Purkinje cell (primary cell): ENCODE data around the gene SMIM17. TPM values are rescaled to one million over a fixed set of nuclear protein-coding genes. Genes with fewer than 3 reads are reported as not detected.

Source experiments
- polyA plus RNA-seq: library from polyadenylated mRNA; unstranded; fragments of >200 nt; fragmentation: Nextera tagmentation; gene quantifications from 2 replicates; pipeline ENCODE4 v1.2.1, GENCODE V29; 2014

The SMIM17 gene
- polyA plus RNA-seq, result 3.7 TPM in 1 of 2 replicates, not detected in the other

DNA sequence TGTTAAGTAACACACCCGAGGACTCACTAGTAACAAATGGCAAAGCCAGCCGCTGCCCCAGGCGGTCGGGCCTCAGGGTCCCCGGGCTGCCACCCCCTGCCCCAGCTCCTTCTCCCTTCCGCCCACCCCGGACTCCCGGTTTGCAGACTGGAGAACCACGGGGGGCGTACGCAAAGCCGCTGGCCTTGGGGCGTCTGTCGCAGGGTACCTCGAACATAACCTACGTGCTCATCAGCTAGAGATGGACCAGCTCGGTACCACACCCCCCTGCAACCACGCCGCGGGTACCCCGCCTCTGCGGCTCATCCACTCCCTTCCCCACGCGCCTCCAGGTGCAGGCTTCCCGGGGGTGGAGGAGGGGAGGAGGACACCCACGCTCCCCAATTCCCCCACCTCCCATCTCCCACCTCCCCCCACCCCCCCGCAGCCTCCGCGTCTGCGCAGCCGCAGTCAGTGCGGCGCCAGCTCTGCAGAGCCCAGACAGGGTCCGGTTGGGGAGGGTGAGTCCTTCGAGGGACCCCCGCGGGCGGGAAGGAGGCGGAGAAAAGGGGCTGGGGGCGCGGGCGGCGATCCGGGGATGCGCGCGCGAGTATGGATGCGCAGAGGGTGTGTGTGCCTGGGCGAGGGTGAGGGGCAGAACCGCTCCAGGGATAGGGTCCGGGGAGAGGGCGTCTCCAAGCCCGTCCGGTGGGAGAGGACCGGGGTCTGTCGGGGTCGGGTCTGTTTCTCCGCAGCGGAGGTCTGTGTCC is at the start of gene SMIM17:
Gene SMIM17 (plus strand): TSS at position 449 of the 749 bp plus-strand sequence. CDS start 2,509 bp downstream, outside the sequence.

DNA sequence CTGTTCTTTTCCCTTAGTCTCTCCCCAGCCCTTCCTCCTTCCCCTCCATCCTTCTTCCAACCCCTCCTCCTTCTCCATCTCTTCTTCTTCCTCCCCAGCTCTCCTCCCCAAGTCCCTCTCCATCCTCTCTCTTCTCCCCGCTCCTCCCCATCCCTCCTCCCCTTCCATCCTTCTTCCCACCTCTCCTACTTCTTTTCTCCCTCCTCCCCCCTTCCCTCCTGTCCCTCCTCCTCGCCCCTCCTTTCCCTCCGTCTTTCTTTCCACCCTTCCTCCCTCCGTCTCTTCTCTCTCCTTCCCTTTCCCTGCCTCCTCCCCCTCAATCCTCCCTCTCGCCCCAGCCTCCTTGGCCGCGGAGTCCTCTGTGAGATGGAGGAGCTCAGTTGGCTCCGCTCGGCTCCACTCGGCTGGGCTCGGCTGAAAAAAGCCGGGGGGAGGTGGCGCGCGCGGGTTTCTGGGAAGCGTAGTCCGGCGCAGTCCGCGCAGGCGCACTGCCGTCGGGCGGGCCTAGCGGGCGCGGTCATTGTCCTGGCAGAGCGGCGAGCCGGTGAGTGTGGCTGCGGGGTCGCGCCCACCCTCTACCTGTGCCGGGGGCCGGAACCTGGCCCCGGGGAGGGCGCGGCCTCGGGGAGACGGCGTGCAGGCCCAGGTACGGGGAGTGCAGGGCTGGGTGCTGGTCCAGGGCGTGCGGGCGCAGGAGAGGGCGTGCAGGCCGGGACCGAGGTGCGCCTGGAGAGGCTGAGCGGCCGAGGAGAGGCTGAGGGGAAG is 48.0 kb upstream of the SMIM17 start, which contains the start of gene ZNF71:
Gene ZNF71 (plus strand): TSS at position 520 of the 765 bp plus-strand sequence. CDS start 6,257 bp downstream, outside the sequence.

DNA sequence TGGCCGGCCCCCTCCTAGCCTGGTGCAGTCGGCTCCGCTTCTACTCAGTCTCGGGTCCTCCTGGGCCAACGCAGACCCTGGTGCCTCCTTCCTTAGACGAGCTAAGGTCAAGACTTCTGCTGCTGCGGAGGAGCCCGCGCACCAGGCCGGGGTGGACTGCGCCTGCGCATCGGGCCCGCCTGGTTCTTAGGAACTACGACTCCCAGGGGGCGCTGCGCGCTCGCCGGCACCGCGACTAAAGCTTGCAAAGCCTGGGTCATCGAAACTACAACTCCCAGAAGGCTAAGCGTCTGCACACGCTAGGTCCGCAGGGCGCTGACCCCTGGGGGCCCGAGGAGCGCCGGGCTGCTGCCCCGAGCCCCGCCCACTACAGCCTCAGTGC is 28.6 kb downstream of the SMIM17 start, which contains the start of gene ZNF835:
Gene ZNF835 (minus strand): TSS at position 145 of the 382 bp plus-strand sequence. CDS start 6,559 bp downstream, outside the sequence.

Other genes with a start within 250 kb of the SMIM17 start
- 4.0 and 15.3 TPM in 2 replicates for gene ZNF582, start 249.6 kb upstream of the SMIM17 start, polyA plus RNA-seq
- 10.3 and 21.9 TPM in 2 replicates for gene ZNF583, start 238.8 kb upstream of the SMIM17 start, polyA plus RNA-seq
- gene ZNF667, start 165.8 kb upstream of the SMIM17 start, polyA plus RNA-seq, result 15.0 and 15.1 TPM in 2 replicates
- 3.4 and 7.1 TPM in 2 replicates for gene ZNF471, start 135.3 kb upstream of the SMIM17 start, polyA plus RNA-seq
- 7.7 and 11.7 TPM in 2 replicates for gene ZFP28, start 104.2 kb upstream of the SMIM17 start, polyA plus RNA-seq
- gene ZNF470, start 75.7 kb upstream of the SMIM17 start, polyA plus RNA-seq, result 12.5 and 16.9 TPM in 2 replicates
- 0.07 and 0.47 TPM in 2 replicates for gene ZNF71, start 47.9 kb upstream of the SMIM17 start, polyA plus RNA-seq
- gene ZNF835, start 28.6 kb downstream of the SMIM17 start, polyA plus RNA-seq, result 0.27 and 1.0 TPM in 2 replicates
- 78.4 and 112 TPM in 2 replicates for gene PEG3, start 197.6 kb downstream of the SMIM17 start, polyA plus RNA-seq
- 0.14 and 2.4 TPM in 2 replicates for gene ZIM2, start 197.6 kb downstream of the SMIM17 start, polyA plus RNA-seq